NCI-H1930 (cell line): Measurements from ENCODE around the gene NBR1.
"Not testable (repeated sequence)": the region's sequence is repeated elsewhere in the genome, so short reads cannot be mapped to it uniquely, and the experiment has no call there.

Source experiments
- DNase-seq, 2 experiments: peaks; one replicate each; lab custom pipeline; 2025; lab: John Stamatoyannopoulos, UW

NBR1 gene

GRCh38 chr17:43246456-43246855 is 75.4 kb downstream of the NBR1 start:
- DNase-seq, result not testable (repeated sequence)
